H1 (cell line): ENCODE measurements around the gene PLEKHG1. TPM values are rescaled to one million over a fixed set of nuclear protein-coding genes. Genes with fewer than 3 reads are reported as not detected.

Experiments
- CTCF ChIA-PET: fragments of 300-600 bp; sonication (Branson Sonifier 250); formaldehyde crosslinking; loops from one replicate; lab custom pipeline; 2021; ENCODE audit not compliant: partially characterized antibody; lab: Charles Lee
- POLR2A ChIA-PET: fragments of 300-600 bp; sonication (Branson Sonifier 250); formaldehyde crosslinking; loops from one replicate; lab custom pipeline; 2021; ENCODE audit warnings: inconsistent platforms; ENCODE audit not compliant: partially characterized antibody; lab: Charles Lee
- DNase-seq, 2 experiments: peaks; one replicate each; pipeline versions ENCODE4 v3.0.0 to v3.0.0-alpha.2; 2010 to 2022; ENCODE audit warnings: low spot score in 2 of 2, low read depth in 1 of 2, mixed read lengths in 1 of 2
- FAIRE-seq: peaks from 2 replicates; lab custom pipeline; 2011; peaks lifted over from hg19 to GRCh38; lab: Jason Lieb, UNC
- H2AFZ ChIP-seq: 2 replicates; pipeline ENCODE4 v1.8.1; 2012; ENCODE audit warnings: low read length, inconsistent platforms
- H2AK5ac ChIP-seq: 2 replicates; pipeline ENCODE4 v1.6.1; 2013; ENCODE audit warnings: low read depth, low read length
- H2BK120ac ChIP-seq: replicated peaks from 2 replicates; pipeline ENCODE3; 2013; ENCODE audit warnings: low read depth, low read length, inconsistent platforms
- H2BK12ac ChIP-seq: 2 replicates; pipeline ENCODE4 v1.6.1; 2013; ENCODE audit warnings: low read depth, low read length
- H2BK15ac ChIP-seq: 2 replicates; pipeline ENCODE4 v1.6.1; 2013; ENCODE audit warnings: low read length
- H2BK20ac ChIP-seq: 2 replicates; pipeline ENCODE4 v1.6.1; 2013; ENCODE audit warnings: low read length
- H2BK5ac ChIP-seq: 2 replicates; pipeline ENCODE4 v1.6.1; 2013; ENCODE audit warnings: low read depth, low read length
- H3K14ac ChIP-seq: 2 replicates; pipeline ENCODE4 v1.6.1; 2013; ENCODE audit warnings: inconsistent platforms; ENCODE audit not compliant: insufficient read length
- H3K18ac ChIP-seq: 2 replicates; pipeline ENCODE4 v1.6.1; 2013; ENCODE audit warnings: low read length; ENCODE audit errors: extremely low read depth
- H3K23ac ChIP-seq: 2 replicates; pipeline ENCODE4 v1.6.1; 2013; ENCODE audit warnings: inconsistent platforms; ENCODE audit not compliant: insufficient read length
- H3K23me2 ChIP-seq: 2 replicates; pipeline ENCODE4 v1.6.1; 2013; ENCODE audit warnings: low read depth, low read length
- H3K27ac ChIP-seq: 2 replicates; pipeline ENCODE4 v1.6.1; 2011; ENCODE audit warnings: low read depth, low read length, inconsistent platforms
- H3K27me3 ChIP-seq, 4 experiments: replicated peaks in 1 of 4; 1 replicate in 1 of 4; 2 replicates in 3 of 4; pipeline versions ENCODE4 v1.6.1 to v1.8.1; 2011 to 2013; ENCODE audit warnings: low read length in 3 of 4, mild to moderate bottlenecking in 3 of 4, inconsistent platforms in 2 of 4, mixed read lengths in 2 of 4, moderate library complexity in 1 of 4; ENCODE audit not compliant: control insufficient read depth in 3 of 4, insufficient read depth in 3 of 4; ENCODE audit errors: extremely low read depth in 1 of 4
- H3K36me3 ChIP-seq, 4 experiments: 2 replicates each; pipeline versions ENCODE4 v1.6.1 to v1.8.1; 2011 to 2013; ENCODE audit warnings: mild to moderate bottlenecking in 4 of 4, low read length in 3 of 4, moderate library complexity in 2 of 4, control low read depth in 1 of 4, inconsistent platforms in 1 of 4; ENCODE audit not compliant: insufficient read depth in 4 of 4, control insufficient read depth in 2 of 4
- H3K4ac ChIP-seq: replicated peaks from 2 replicates; pipeline ENCODE3; 2013; ENCODE audit warnings: low read length, low read depth, mixed read lengths, inconsistent platforms; ENCODE audit not compliant: insufficient read length
- H3K4me1 ChIP-seq, 4 experiments: replicated peaks in 1 of 4; 1 replicate in 1 of 4; 2 replicates in 3 of 4; pipeline versions ENCODE4 v1.6.1 to v1.8.1; 2011 to 2013; ENCODE audit warnings: low read length in 3 of 4, inconsistent platforms in 2 of 4, mixed read lengths in 1 of 4; ENCODE audit not compliant: insufficient read depth in 4 of 4, control insufficient read depth in 3 of 4
- H3K4me2 ChIP-seq, 2 experiments: 2 replicates each; pipeline versions ENCODE4 v1.6.1 to v1.8.1; 2011 to 2013; ENCODE audit warnings: low read depth in 2 of 2, low read length in 2 of 2, control low read depth in 1 of 2, inconsistent platforms in 1 of 2, mild to moderate bottlenecking in 1 of 2; ENCODE audit not compliant: insufficient read depth in 1 of 2
- H3K4me3 ChIP-seq, 4 experiments: fragments of 200-600, 300-600 bp in 1 of 4; sonication (generic), shearing (Covaris generic), sonication (Bioruptor Twin) in 1 of 4; 2 replicates each; pipeline versions ENCODE4 v1.5.1 to v1.8.1; 2011 to 2016; ENCODE audit warnings: low read length in 4 of 4, low read depth in 3 of 4, control low read depth in 2 of 4, inconsistent platforms in 2 of 4, mild to moderate bottlenecking in 2 of 4, mixed read lengths in 1 of 4, moderate library complexity in 1 of 4; ENCODE audit not compliant: insufficient read depth in 2 of 4; ENCODE audit errors: extremely low read depth in 1 of 4
- H3K56ac ChIP-seq: replicated peaks from 2 replicates; pipeline ENCODE3; 2013; ENCODE audit warnings: low read depth, mild to moderate bottlenecking, mixed read lengths, low read length, inconsistent platforms; ENCODE audit not compliant: insufficient read length
- H3K79me1 ChIP-seq: 2 replicates; pipeline ENCODE4 v1.6.1; 2013; ENCODE audit warnings: low read depth, low read length, control low read depth
- H3K79me2 ChIP-seq, 2 experiments: 2 replicates each; pipeline versions ENCODE4 v1.6.1 to v1.8.1; 2012 to 2013; ENCODE audit warnings: low read length in 2 of 2, mild to moderate bottlenecking in 2 of 2, inconsistent platforms in 1 of 2; ENCODE audit not compliant: insufficient read depth in 2 of 2, control insufficient read depth in 1 of 2
- H3K9ac ChIP-seq, 4 experiments: replicated peaks in 1 of 4; 1 replicate in 1 of 4; 2 replicates in 3 of 4; pipeline versions ENCODE4 v1.6.1 to v1.8.1; 2011 to 2013; ENCODE audit warnings: low read depth in 3 of 4, low read length in 3 of 4, control low read depth in 2 of 4, mild to moderate bottlenecking in 2 of 4, moderate library complexity in 2 of 4, inconsistent platforms in 1 of 4; ENCODE audit errors: extremely low read depth in 1 of 4
- H3K9me3 ChIP-seq, 2 experiments: 2 replicates each; pipeline versions ENCODE4 v1.6.1 to v1.8.1; 2012 to 2013; ENCODE audit warnings: mild to moderate bottlenecking in 2 of 2, moderate library complexity in 2 of 2, control low read depth in 1 of 2, inconsistent platforms in 1 of 2, low read depth in 1 of 2, low read length in 1 of 2, mixed read lengths in 1 of 2; ENCODE audit not compliant: insufficient read depth in 2 of 2
- H4K20me1 ChIP-seq, 2 experiments: replicated peaks in 1 of 2; 2 replicates each; pipeline versions ENCODE3 to v1.8.1; 2011 to 2013; ENCODE audit warnings: inconsistent platforms in 2 of 2, low read length in 2 of 2, mild to moderate bottlenecking in 1 of 2; ENCODE audit not compliant: insufficient read depth in 2 of 2, control insufficient read depth in 1 of 2
- H4K5ac ChIP-seq: 2 replicates; pipeline ENCODE4 v1.6.1; 2013; ENCODE audit warnings: low read length, low read depth, mixed read lengths, inconsistent platforms; ENCODE audit not compliant: insufficient read length
- H4K8ac ChIP-seq: 2 replicates; pipeline ENCODE4 v1.8.0; 2013; ENCODE audit warnings: mild to moderate bottlenecking, moderate library complexity, low read length, inconsistent platforms; ENCODE audit not compliant: insufficient read depth; ENCODE audit errors: extremely low read depth
- H4K91ac ChIP-seq: replicated peaks from 2 replicates; pipeline ENCODE3; 2013; ENCODE audit warnings: low read length, mixed read lengths, inconsistent platforms; ENCODE audit not compliant: insufficient read length
- GABPA ChIP-seq: IDR thresholded peaks from 2 replicates; pipeline ENCODE4 v1.6.1; 2011; ENCODE audit warnings: mild to moderate bottlenecking, low read length, moderate library complexity, borderline replicate concordance; ENCODE audit not compliant: insufficient read depth
- JUN ChIP-seq: IDR thresholded peaks from 2 replicates; pipeline ENCODE4 v1.6.1; 2011; ENCODE audit warnings: low read depth, mild to moderate bottlenecking, improper control_type of control experiment, low read length
- MAFK ChIP-seq: IDR thresholded peaks from 2 replicates; pipeline ENCODE4 v1.6.1; 2012; ENCODE audit warnings: low read depth, mild to moderate bottlenecking, improper control_type of control experiment, low read length
- RFX5 ChIP-seq: IDR thresholded peaks from 2 replicates; pipeline ENCODE4 v1.6.1; 2011; ENCODE audit warnings: low read depth, low read length, improper control_type of control experiment, borderline replicate concordance
- WGBS, 2 experiments: shearing (Covaris generic) in 1 of 2; methylation state at CpG; one replicate each; pipeline versions ENCODE4 v1.1.6 to v1.1.7; 2013 to 2015; ENCODE audit warnings: low lambda C conversion rate in 2 of 2, mixed read lengths in 2 of 2, inconsistent platforms in 1 of 2, low coverage in 1 of 2, missing lambda C conversion rate in 1 of 2; ENCODE audit not compliant: insufficient replicate concordance in 2 of 2, insufficient coverage in 1 of 2, insufficient read length in 1 of 2; ENCODE audit errors: extremely low coverage in 1 of 2, missing lambda C conversion rate in 1 of 2; 5-methylcytosine and 5-hydroxymethylcytosine counted together
- polyA plus RNA-seq, 7 experiments: library from polyadenylated mRNA; depleted of rRNA in 3 of 7; stranded (reverse) in 5 of 7; unstranded in 2 of 7; fragments of >200 nt in 5 of 7; fragments of 200-250 nt in 2 of 7; gene quantifications; 1 replicate in 5 of 7; 2 replicates in 1 of 7; 4 replicates in 1 of 7; pipeline versions ENCODE4 v1.2.1 to v1.2.3, GENCODE V29; 2011 to 2013; ENCODE audit warnings: missing spikeins in 2 of 7, mixed read lengths in 2 of 7
- total RNA-seq: library from RNA; stranded (reverse); fragmentation: NEBNext Ultra II Directional; extraction: Animal tissue kit (Norgen Biotek cat#: 25700); gene quantifications from 2 replicates; pipeline ENCODE4 v1.2.1, GENCODE V29; 2021

The PLEKHG1 gene
- total and polyA plus RNA-seq, 2 of the 8 experiments (the other 6 are each of a cell fraction or from before 2014, with no cell fraction given), result 0.94 to 2.2 TPM

DNA sequence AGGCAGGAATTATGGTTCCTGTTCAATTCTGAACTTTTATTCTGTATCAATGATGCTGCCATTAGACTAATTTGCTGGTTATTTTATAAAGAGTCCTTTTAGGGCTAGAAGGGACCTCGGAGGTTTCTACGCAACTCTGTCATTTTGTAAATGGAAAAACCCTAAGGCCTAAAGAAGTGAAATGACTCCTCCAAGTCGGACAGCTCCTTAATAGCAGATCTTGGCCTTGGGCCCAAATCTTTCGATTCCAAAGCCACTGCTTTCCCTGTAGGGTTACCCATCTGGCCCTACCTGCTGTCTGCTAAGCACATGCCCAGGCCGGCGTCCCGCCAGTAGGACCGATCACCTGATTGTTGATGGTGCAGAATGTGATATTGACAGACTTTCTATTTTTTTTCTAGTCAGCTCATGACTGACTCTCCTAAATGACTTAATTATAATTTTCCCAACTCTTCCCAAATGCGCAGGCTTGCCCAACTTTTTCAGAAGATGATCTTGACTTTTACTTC lies 40.2 kb downstream of the PLEKHG1 start:
- no peaks in the 10 kb centered on the region for H3K36me3 ChIP-seq
- no peak overlapping the region for H2AK5ac ChIP-seq
- no peak overlapping the region for H3K9ac ChIP-seq
- H2BK12ac ChIP-seq, result no peak overlapping the region
- H3K79me2 ChIP-seq, result no peaks in the 10 kb centered on the region
- H3K27me3 ChIP-seq, result no peaks in the 10 kb centered on the region
- ChIA-PET POLR2A (no interaction called here), CTCF (interaction anchor here (1.1 to 1.6 kb wide), 3 partner anchors 10 to 46 kb away, joined by 3 to 7 read pairs (median 3); no protein-coding TSS in a partner anchor)
- no peak overlapping the region for H3K27ac ChIP-seq
- H3K9me3 ChIP-seq, result no peaks in the 10 kb centered on the region
- WGBS, 2 experiments, result 89% methylated on average over 9 of the region's 9 CpGs; no CpG with 5 or more reads in 1 of the 2 experiments
- H3K4ac ChIP-seq, result no peak overlapping the region
- no peaks in the 10 kb centered on the region for H4K20me1 ChIP-seq
- no peak overlapping the region for H3K56ac ChIP-seq
- no peaks in the 10 kb centered on the region for H3K79me1 ChIP-seq
- no peak overlapping the region for H4K5ac ChIP-seq
- no peak overlapping the region for H2BK20ac ChIP-seq
- no peak overlapping the region for H3K23ac ChIP-seq
- FAIRE-seq (no peak), DNase-seq (no peak)
- no peak overlapping the region for H3K4me3 ChIP-seq
- no peak overlapping the region for H4K91ac ChIP-seq
- H2BK120ac ChIP-seq, result no peak overlapping the region
- no peak overlapping the region for H4K8ac ChIP-seq
- H3K14ac ChIP-seq, result no peak overlapping the region
- H2BK15ac ChIP-seq, result no peak overlapping the region
- H3K23me2 ChIP-seq, result no peaks in the 10 kb centered on the region
- H2BK5ac ChIP-seq, result no peak overlapping the region
- H3K4me1 ChIP-seq, result no peaks in the 10 kb centered on the region
- TF ChIP-seq JUN (no peak), GABPA (no peak), MAFK (no peak), RFX5 (no peak)
- H3K4me2 ChIP-seq, result no peak overlapping the region
- H2AFZ ChIP-seq, result no peak overlapping the region
- no peak overlapping the region for H3K18ac ChIP-seq
